Fibroblast of lung (primary cell): ENCODE data around the gene ADGRB3. TPM values are rescaled to one million over a fixed set of nuclear protein-coding genes. Genes with fewer than 3 reads are reported as not detected.

Source experiments
- DNase-seq, 2 donors: peaks; one replicate each; pipeline versions ENCODE4 v3.0.0 to v3.0.0-alpha.2; 2010; ENCODE audit warnings: low read depth in 2 of 2
- H2AFZ ChIP-seq: 2 replicates; pipeline ENCODE4 v1.5.1; 2012; ENCODE audit warnings: low read length, control low read depth, inconsistent platforms
- H3K27ac ChIP-seq: 2 replicates; pipeline ENCODE4 v1.5.1; 2011; ENCODE audit warnings: low read length, control low read depth; ENCODE audit not compliant: insufficient read depth
- H3K27me3 ChIP-seq: 2 replicates; pipeline ENCODE4 v1.5.1; 2011; ENCODE audit warnings: mild to moderate bottlenecking, low read length; ENCODE audit not compliant: control insufficient read depth, insufficient read depth
- H3K36me3 ChIP-seq: 2 replicates; pipeline ENCODE4 v1.5.1; 2011; ENCODE audit warnings: low read length; ENCODE audit not compliant: control insufficient read depth, insufficient read depth
- H3K4me1 ChIP-seq: 2 replicates; pipeline ENCODE4 v1.5.1; 2011; ENCODE audit warnings: low read length; ENCODE audit not compliant: control insufficient read depth, insufficient read depth; ENCODE audit errors: extremely low read depth
- H3K4me2 ChIP-seq: 2 replicates; pipeline ENCODE4 v1.5.1; 2011; ENCODE audit warnings: low read length, control low read depth; ENCODE audit not compliant: insufficient read depth; ENCODE audit errors: extremely low read depth
- H3K4me3 ChIP-seq, 4 experiments: fragments of 200-600 bp in 1 of 4; sonication (generic) in 1 of 4; replicated peaks in 1 of 4; 2 replicates each; pipeline ENCODE4 v1.5.1; 2011 to 2016; ENCODE audit warnings: low read length in 4 of 4, low read depth in 3 of 4, mild to moderate bottlenecking in 3 of 4, control low read depth in 2 of 4, inconsistent platforms in 1 of 4, mixed read lengths in 1 of 4; ENCODE audit not compliant: insufficient read depth in 1 of 4; ENCODE audit errors: control extremely low read depth in 1 of 4
- H3K79me2 ChIP-seq: 2 replicates; pipeline ENCODE4 v1.5.1; 2012; ENCODE audit warnings: mild to moderate bottlenecking, low read length, inconsistent platforms; ENCODE audit not compliant: control insufficient read depth, insufficient read depth
- H3K9ac ChIP-seq: 2 replicates; pipeline ENCODE4 v1.5.1; 2011; ENCODE audit warnings: mild to moderate bottlenecking, low read length, control low read depth; ENCODE audit not compliant: insufficient read depth
- H3K9me3 ChIP-seq: 2 replicates; pipeline ENCODE4 v1.5.1; 2012; ENCODE audit warnings: low read depth, low read length; ENCODE audit not compliant: control insufficient read depth, insufficient read depth
- H4K20me1 ChIP-seq: 2 replicates; pipeline ENCODE4 v1.5.1; 2011; ENCODE audit warnings: low read length; ENCODE audit not compliant: control insufficient read depth, insufficient read depth; ENCODE audit errors: extremely low read depth
- EZH2 ChIP-seq: IDR thresholded peaks from 2 replicates; pipeline ENCODE4 v1.5.1; 2012; ENCODE audit warnings: low read length, control low read depth, mild to moderate bottlenecking; ENCODE audit errors: missing control alignments
- polyA plus RNA-seq, 2 donors: library from polyadenylated mRNA; depleted of rRNA in 1 of 2; stranded (reverse) in 1 of 2; unstranded in 1 of 2; fragments of >200 nt; gene quantifications; 2 replicates each; pipeline ENCODE4 v1.2.1, GENCODE V29; 2011 to 2012; ENCODE audit warnings: missing spikeins in 1 of 2
- total RNA-seq: library from RNA; depleted of rRNA; stranded (reverse); fragments of >200 nt; gene quantifications from 2 replicates; pipeline ENCODE4 v1.2.1, GENCODE V29; 2014
- TF ChIP-seq, protein P1 (sequence below), 2 donors: IDR thresholded peaks in 1 of 2; conservative IDR thresholded peaks in 1 of 2; 1 replicate in 1 of 2; 2 replicates in 1 of 2; pipeline ENCODE4 v1.5.1; 2011 to 2012; ENCODE audit warnings: low read length in 2 of 2, control low read depth in 1 of 2, inconsistent platforms in 1 of 2, low read depth in 1 of 2, mild to moderate bottlenecking in 1 of 2

ADGRB3 gene
- total and polyA plus RNA-seq, 2 donors (not counting 1 experiment from before 2014, with no cell fraction given) = 0.33 TPM; not detected in 1

DNA sequence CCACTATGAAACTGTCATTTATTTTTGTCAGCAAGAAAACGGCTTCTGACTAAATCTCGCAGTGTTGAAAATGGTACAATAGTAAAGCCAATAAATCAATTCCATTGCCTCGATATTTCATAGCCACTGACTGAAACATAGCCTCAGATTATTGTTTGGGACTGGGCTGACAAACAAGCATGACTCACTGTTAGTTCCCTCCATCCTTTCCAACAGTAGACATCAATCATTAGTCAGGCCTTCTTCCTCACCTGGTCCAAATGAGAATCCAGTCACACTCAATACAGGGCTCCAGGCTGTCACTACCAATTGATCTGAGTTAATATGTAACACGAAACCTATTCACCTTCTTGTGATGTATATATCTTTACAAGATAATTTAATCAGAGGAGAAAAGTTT lies 66.1 kb downstream of the ADGRB3 start:
- no peak overlapping the region for H3K4me2 ChIP-seq
- TF ChIP-seq, protein P1, sequence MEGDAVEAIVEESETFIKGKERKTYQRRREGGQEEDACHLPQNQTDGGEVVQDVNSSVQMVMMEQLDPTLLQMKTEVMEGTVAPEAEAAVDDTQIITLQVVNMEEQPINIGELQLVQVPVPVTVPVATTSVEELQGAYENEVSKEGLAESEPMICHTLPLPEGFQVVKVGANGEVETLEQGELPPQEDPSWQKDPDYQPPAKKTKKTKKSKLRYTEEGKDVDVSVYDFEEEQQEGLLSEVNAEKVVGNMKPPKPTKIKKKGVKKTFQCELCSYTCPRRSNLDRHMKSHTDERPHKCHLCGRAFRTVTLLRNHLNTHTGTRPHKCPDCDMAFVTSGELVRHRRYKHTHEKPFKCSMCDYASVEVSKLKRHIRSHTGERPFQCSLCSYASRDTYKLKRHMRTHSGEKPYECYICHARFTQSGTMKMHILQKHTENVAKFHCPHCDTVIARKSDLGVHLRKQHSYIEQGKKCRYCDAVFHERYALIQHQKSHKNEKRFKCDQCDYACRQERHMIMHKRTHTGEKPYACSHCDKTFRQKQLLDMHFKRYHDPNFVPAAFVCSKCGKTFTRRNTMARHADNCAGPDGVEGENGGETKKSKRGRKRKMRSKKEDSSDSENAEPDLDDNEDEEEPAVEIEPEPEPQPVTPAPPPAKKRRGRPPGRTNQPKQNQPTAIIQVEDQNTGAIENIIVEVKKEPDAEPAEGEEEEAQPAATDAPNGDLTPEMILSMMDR (conservative IDR thresholded peaks at IDR 0.05 in 1 of 2, IDR thresholded peaks at IDR 0.05 in 1 of 2; ENCODE audit: low read depth in 1 of 2, low read length in 2 of 2) = no peak
- TF ChIP-seq EZH2 = no peak
- no peaks in the 10 kb centered on the region for H3K79me2 ChIP-seq
- no peak for DNase-seq
- H3K4me3 ChIP-seq = no peak overlapping the region
- H3K36me3 ChIP-seq = no peaks in the 10 kb centered on the region
- no peaks in the 10 kb centered on the region for H3K4me1 ChIP-seq
- no peak overlapping the region for H2AFZ ChIP-seq
- H3K9me3 ChIP-seq = no peaks in the 10 kb centered on the region
- no peak overlapping the region for H3K27ac ChIP-seq
- no peak overlapping the region for H3K9ac ChIP-seq
- no peaks in the 10 kb centered on the region for H3K27me3 ChIP-seq
- H4K20me1 ChIP-seq = no peaks in the 10 kb centered on the region

DNA sequence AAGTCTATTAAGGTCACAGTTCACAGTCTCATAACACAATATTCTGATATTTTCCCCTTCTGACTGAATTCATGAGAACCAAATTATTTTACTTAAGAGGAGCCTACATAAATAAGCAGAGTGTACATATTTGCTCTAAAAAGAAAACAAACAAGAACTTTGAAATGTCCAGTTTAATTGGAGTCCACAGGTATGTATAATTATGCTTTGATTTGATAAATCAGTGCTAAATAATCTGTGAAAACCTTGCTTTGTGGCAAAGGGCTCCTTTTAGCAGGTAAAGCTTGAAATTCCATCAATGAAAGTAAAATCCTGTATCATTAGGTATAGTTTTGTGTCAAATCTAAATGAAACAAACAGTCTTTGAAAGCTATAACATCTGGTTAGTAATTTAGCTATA lies 69.4 kb downstream of the ADGRB3 start:
- TF ChIP-seq, protein P1 (conservative IDR thresholded peaks at IDR 0.05 in 1 of 2, IDR thresholded peaks at IDR 0.05 in 1 of 2; ENCODE audit: low read depth in 1 of 2, low read length in 2 of 2) = no peak
- TF ChIP-seq EZH2 = no peak
- Histone ChIP-seq H3K4me2 (no peak overlapping the region), H3K9me3 (no peaks in the 10 kb centered on the region), H4K20me1 (no peaks in the 10 kb centered on the region), H3K9ac (no peak overlapping the region), H3K36me3 (no peaks in the 10 kb centered on the region), H3K79me2 (no peaks in the 10 kb centered on the region), H3K27me3 (no peaks in the 10 kb centered on the region), H3K27ac (no peak overlapping the region), H3K4me3 (no peak overlapping the region), H2AFZ (no peak overlapping the region), H3K4me1 (no peaks in the 10 kb centered on the region)
- DNase-seq = no peak

DNA sequence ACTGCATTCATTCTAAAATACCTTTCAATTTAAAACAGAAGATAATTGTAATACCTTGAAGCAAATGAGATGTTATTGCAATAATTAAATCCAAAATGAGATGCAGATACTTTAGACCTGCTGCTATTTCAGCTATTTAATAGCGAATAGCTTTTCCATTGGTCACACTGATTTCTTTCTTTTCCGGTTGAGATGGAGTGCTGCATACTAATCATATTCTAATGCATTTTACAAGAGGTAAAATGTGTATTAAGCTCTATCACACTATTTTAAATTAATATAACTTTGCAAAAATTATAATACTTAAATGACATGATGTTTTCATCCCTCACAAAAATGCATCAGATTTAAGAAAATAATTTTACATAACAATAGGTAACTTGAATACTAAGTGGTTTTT lies 74.0 kb downstream of the ADGRB3 start:
- H4K20me1 ChIP-seq = no peaks in the 10 kb centered on the region
- no peak overlapping the region for H3K27ac ChIP-seq
- no peak overlapping the region for H3K4me2 ChIP-seq
- no peaks in the 10 kb centered on the region for H3K79me2 ChIP-seq
- no peak overlapping the region for H3K9ac ChIP-seq
- H3K9me3 ChIP-seq = no peaks in the 10 kb centered on the region
- no peak overlapping the region for H2AFZ ChIP-seq
- H3K36me3 ChIP-seq = no peaks in the 10 kb centered on the region
- H3K27me3 ChIP-seq = no peaks in the 10 kb centered on the region
- DNase-seq = no peak
- no peak overlapping the region for H3K4me3 ChIP-seq
- H3K4me1 ChIP-seq = no peaks in the 10 kb centered on the region
- TF ChIP-seq, protein P1 (conservative IDR thresholded peaks at IDR 0.05 in 1 of 2, IDR thresholded peaks at IDR 0.05 in 1 of 2; ENCODE audit: low read depth in 1 of 2, low read length in 2 of 2) = no peak
- TF ChIP-seq EZH2 = no peak
